ENCODE results near the gene EIF4E. TPM values are rescaled to one million over a fixed set of nuclear protein-coding genes. Genes with fewer than 3 reads are reported as not detected.
A peak's percentile ranks its signal among the peaks of the same experiment; 100 is the strongest.
"Not testable (repeated sequence)": the region's sequence is repeated elsewhere in the genome, so short reads cannot be mapped to it uniquely, and the experiment has no call there.

The EIF4E gene
- polyA plus RNA-seq, 4 donors: 34.3 to 64.2 (median 57.3) TPM

- 91 to 98% (median 95%) methylated on average over 2 of the region's 2 CpGs for WGBS, 3 donors
- Histone ChIP-seq H3K27ac (ENCODE audit: low read depth in 1 of 3, low read length in 2 of 3) (peak overlapping the region in 1 of 3 donors; percentile 52), H3K36me3 (ENCODE audit: control insufficient read depth in 3 of 3, insufficient read depth in 2 of 3, low read depth in 1 of 3, low read length in 3 of 3) (peaks cover 3 to 25% (median 14%) of the 10 kb centered on the region in 3 donors), H3K27me3 (ENCODE audit: control insufficient read depth in 3 of 3, insufficient read depth in 3 of 3, low read length in 3 of 3) (no peaks in the 10 kb centered on the region), H3K4me3 (ENCODE audit: low read depth in 1 of 3, low read length in 3 of 3) (no peak overlapping the region), H3K4me1 (ENCODE audit: control insufficient read depth in 3 of 3, insufficient read depth in 2 of 3, low read depth in 1 of 3, low read length in 2 of 3) (no peaks in the 10 kb centered on the region), H3K9me3 (ENCODE audit: control insufficient read depth in 2 of 2, insufficient read depth in 1 of 2, low read depth in 1 of 2, low read length in 1 of 2) (no peaks in the 10 kb centered on the region)
- peak in 1 of 2 donors; percentile 39 for DNase-seq
- no peak for FAIRE-seq
Observed at GRCh38 chr4:98887145-98887544, 41.8 kb downstream of the EIF4E start.

- not testable (repeated sequence) for H3K9me3 ChIP-seq (ENCODE audit: control insufficient read depth in 2 of 2, insufficient read depth in 1 of 2, low read depth in 1 of 2, low read length in 1 of 2); H3K4me1 ChIP-seq (ENCODE audit: control insufficient read depth in 3 of 3, insufficient read depth in 2 of 3, low read depth in 1 of 3, low read length in 2 of 3); FAIRE-seq; H3K27me3 ChIP-seq (ENCODE audit: control insufficient read depth in 3 of 3, insufficient read depth in 3 of 3, low read length in 3 of 3); H3K27ac ChIP-seq (ENCODE audit: low read depth in 1 of 3, low read length in 2 of 3); DNase-seq; H3K4me3 ChIP-seq (ENCODE audit: low read depth in 1 of 3, low read length in 3 of 3)
- peaks cover 3 to 27% (median 14%) of the 10 kb centered on the region in 3 donors for H3K36me3 ChIP-seq (ENCODE audit: control insufficient read depth in 3 of 3, insufficient read depth in 2 of 3, low read depth in 1 of 3, low read length in 3 of 3)
- WGBS, 3 donors: 94 to 99% (median 98%) methylated on average over 2 of the region's 2 CpGs
Observed at GRCh38 chr4:98886382-98886781, 42.6 kb downstream of the EIF4E start.

DNA sequence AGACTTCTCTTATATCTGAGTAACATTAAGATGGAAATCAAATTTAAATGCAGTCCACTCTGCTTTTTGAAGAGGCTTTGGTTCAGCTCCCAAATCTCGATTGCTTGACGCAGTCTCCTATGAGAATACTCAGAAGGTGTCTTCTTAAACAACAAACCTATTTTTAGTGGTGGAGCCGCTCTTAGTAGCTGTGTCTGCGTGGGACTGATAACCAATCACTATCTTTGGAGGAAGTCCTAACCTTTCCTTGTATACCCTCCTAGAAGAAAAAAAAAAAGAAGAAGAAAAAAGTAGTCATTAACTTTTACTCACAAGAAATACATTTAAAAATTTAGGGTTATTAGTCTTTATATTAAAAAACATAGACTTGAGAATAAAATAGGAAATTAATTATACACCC, 48.0 kb downstream of the EIF4E start:
- FAIRE-seq; H3K4me3 ChIP-seq (ENCODE audit: low read depth in 1 of 3, low read length in 3 of 3); H3K27me3 ChIP-seq (ENCODE audit: control insufficient read depth in 3 of 3, insufficient read depth in 3 of 3, low read length in 3 of 3); H3K27ac ChIP-seq (ENCODE audit: low read depth in 1 of 3, low read length in 2 of 3); H3K9me3 ChIP-seq (ENCODE audit: control insufficient read depth in 2 of 2, insufficient read depth in 1 of 2, low read depth in 1 of 2, low read length in 1 of 2); DNase-seq; H3K4me1 ChIP-seq (ENCODE audit: control insufficient read depth in 3 of 3, insufficient read depth in 2 of 3, low read depth in 1 of 3, low read length in 2 of 3): not testable (repeated sequence)
- WGBS, 3 donors: 92 to 97% (median 95%) methylated on average over 3 to 4 of the region's 4 CpGs
- peaks cover under 1 to 21% (median 3%) of the 10 kb centered on the region in 3 donors for H3K36me3 ChIP-seq (ENCODE audit: control insufficient read depth in 3 of 3, insufficient read depth in 2 of 3, low read depth in 1 of 3, low read length in 3 of 3)

GRCh38 chr4:98879515-98879914, 49.4 kb downstream of the EIF4E start:
- Histone ChIP-seq H3K4me3 (ENCODE audit: low read depth in 1 of 3, low read length in 3 of 3) (no peak overlapping the region), H3K4me1 (ENCODE audit: control insufficient read depth in 3 of 3, insufficient read depth in 2 of 3, low read depth in 1 of 3, low read length in 2 of 3) (no peaks in the 10 kb centered on the region), H3K27me3 (ENCODE audit: control insufficient read depth in 3 of 3, insufficient read depth in 3 of 3, low read length in 3 of 3) (no peaks in the 10 kb centered on the region), H3K9me3 (ENCODE audit: control insufficient read depth in 2 of 2, insufficient read depth in 1 of 2, low read depth in 1 of 2, low read length in 1 of 2) (no peaks in the 10 kb centered on the region), H3K27ac (ENCODE audit: low read depth in 1 of 3, low read length in 2 of 3) (no peak overlapping the region), H3K36me3 (ENCODE audit: control insufficient read depth in 3 of 3, insufficient read depth in 2 of 3, low read depth in 1 of 3, low read length in 3 of 3) (peaks cover 0 to 16% (median 3%) of the 10 kb centered on the region in 3 donors)
- FAIRE-seq (no peak), DNase-seq (no peak)

GRCh38 chr4:98873059-98873458, 55.9 kb downstream of the EIF4E start:
- no peak overlapping the region for H3K4me3 ChIP-seq (ENCODE audit: low read depth in 1 of 3, low read length in 3 of 3)
- no peaks in the 10 kb centered on the region for H3K36me3 ChIP-seq (ENCODE audit: control insufficient read depth in 3 of 3, insufficient read depth in 2 of 3, low read depth in 1 of 3, low read length in 3 of 3)
- H3K27me3 ChIP-seq (ENCODE audit: control insufficient read depth in 3 of 3, insufficient read depth in 3 of 3, low read length in 3 of 3): no peaks in the 10 kb centered on the region
- H3K27ac ChIP-seq (ENCODE audit: low read depth in 1 of 3, low read length in 2 of 3): no peak overlapping the region
- no peak for FAIRE-seq
- no peaks in the 10 kb centered on the region for H3K9me3 ChIP-seq (ENCODE audit: control insufficient read depth in 2 of 2, insufficient read depth in 1 of 2, low read depth in 1 of 2, low read length in 1 of 2)
- DNase-seq: no peak
- WGBS, 3 donors: 85 to 91% (median 88%) methylated on average over 2 of the region's 2 CpGs
- H3K4me1 ChIP-seq (ENCODE audit: control insufficient read depth in 3 of 3, insufficient read depth in 2 of 3, low read depth in 1 of 3, low read length in 2 of 3): no peaks in the 10 kb centered on the region

DNA sequence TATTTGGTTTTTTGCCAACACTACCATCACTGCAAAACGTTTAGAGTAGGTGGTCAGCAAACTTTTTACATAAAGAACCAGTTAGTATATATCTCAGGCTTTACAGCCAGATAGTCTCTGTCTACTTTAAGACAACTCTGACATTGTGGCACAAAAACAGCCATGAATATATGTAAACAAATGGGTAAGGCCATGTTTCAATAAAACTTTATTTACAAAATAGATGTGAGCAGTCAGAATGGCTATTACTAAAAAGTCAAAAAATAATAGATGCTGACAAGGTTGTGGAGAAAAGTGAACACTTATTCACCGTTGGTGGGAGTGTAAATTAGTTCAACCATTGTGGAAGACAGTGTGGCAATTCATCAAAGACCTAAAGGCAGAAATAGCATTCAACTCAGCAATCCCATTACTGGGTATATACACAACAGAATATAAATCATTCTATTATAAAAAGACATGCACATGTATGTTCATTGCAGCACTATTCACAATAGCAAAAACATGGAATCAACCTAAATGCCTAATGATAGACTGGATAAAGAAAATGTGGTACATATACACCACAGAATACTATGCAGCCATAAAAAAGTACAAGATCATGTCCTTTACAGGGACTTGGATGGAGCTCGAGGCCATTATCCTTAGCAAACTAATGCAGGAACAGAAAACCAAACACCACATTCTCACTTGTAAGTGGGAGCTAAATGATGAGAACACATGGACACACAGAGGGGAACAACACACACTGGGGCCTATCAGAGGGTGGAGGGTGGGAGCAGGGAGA, 56.6 kb downstream of the EIF4E start:
- H3K4me1 ChIP-seq (ENCODE audit: control insufficient read depth in 3 of 3, insufficient read depth in 2 of 3, low read depth in 1 of 3, low read length in 2 of 3); FAIRE-seq; H3K4me3 ChIP-seq (ENCODE audit: low read depth in 1 of 3, low read length in 3 of 3); H3K27ac ChIP-seq (ENCODE audit: low read depth in 1 of 3, low read length in 2 of 3); H3K36me3 ChIP-seq (ENCODE audit: control insufficient read depth in 3 of 3, insufficient read depth in 2 of 3, low read depth in 1 of 3, low read length in 3 of 3); H3K27me3 ChIP-seq (ENCODE audit: control insufficient read depth in 3 of 3, insufficient read depth in 3 of 3, low read length in 3 of 3); DNase-seq; H3K9me3 ChIP-seq (ENCODE audit: control insufficient read depth in 2 of 2, insufficient read depth in 1 of 2, low read depth in 1 of 2, low read length in 1 of 2): not testable (repeated sequence)
- WGBS, 3 donors: 63 to 72% (median 64%) methylated on average over 3 of the region's 3 CpGs

DNA sequence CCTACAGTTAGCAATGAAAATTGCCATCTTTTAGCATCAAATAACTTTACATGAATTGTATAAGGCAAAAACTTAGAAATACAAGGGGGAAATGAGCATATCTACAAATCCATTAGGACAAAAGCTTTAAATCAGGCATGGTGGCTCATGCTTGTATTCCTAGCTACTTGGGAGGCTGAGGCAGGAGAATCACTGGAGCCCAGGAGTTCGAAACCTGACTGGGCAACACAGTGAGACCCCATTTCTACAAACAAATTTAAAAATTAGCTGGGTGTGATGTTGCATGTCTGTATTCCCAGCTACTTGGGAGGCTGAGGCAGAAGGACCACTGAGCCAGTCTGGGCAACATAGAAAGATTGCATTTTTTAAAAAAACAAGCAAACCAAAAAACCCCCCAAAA, 61.3 kb downstream of the EIF4E start:
- Histone ChIP-seq H3K4me3 (ENCODE audit: low read depth in 1 of 3, low read length in 3 of 3) (no peak overlapping the region), H3K27me3 (ENCODE audit: control insufficient read depth in 3 of 3, insufficient read depth in 3 of 3, low read length in 3 of 3) (no peaks in the 10 kb centered on the region), H3K27ac (ENCODE audit: low read depth in 1 of 3, low read length in 2 of 3) (no peak overlapping the region), H3K36me3 (ENCODE audit: control insufficient read depth in 3 of 3, insufficient read depth in 2 of 3, low read depth in 1 of 3, low read length in 3 of 3) (no peaks in the 10 kb centered on the region), H3K9me3 (ENCODE audit: control insufficient read depth in 2 of 2, insufficient read depth in 1 of 2, low read depth in 1 of 2, low read length in 1 of 2) (no peaks in the 10 kb centered on the region), H3K4me1 (ENCODE audit: control insufficient read depth in 3 of 3, insufficient read depth in 2 of 3, low read depth in 1 of 3, low read length in 2 of 3) (no peaks in the 10 kb centered on the region)
- WGBS, 3 donors: 91 to 100% (median 96%) methylated on average over 1 of the region's 1 CpG
- DNase-seq (no peak), FAIRE-seq (no peak)

DNA sequence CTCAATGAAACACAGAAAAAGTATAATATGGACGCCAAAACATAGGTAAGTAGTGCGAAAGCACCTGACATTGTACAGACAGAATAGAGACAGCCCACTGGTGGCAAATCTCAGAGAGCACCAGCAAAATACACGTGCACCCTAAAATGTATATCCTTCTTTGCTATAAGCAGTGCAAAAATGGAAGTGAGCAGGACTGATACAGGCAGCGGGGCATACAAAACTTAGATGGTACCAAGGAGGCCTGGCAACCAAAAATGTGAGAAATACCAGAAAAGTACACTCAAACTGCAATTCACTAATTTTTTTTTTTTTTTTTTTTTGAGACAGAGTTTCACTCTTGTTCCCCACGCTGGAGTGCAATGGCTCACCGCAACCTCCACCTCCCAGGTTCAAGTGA, 63.9 kb downstream of the EIF4E start:
- no peaks in the 10 kb centered on the region for H3K36me3 ChIP-seq (ENCODE audit: control insufficient read depth in 3 of 3, insufficient read depth in 2 of 3, low read depth in 1 of 3, low read length in 3 of 3)
- H3K9me3 ChIP-seq (ENCODE audit: control insufficient read depth in 2 of 2, insufficient read depth in 1 of 2, low read depth in 1 of 2, low read length in 1 of 2): no peaks in the 10 kb centered on the region
- FAIRE-seq (no peak), DNase-seq (no peak)
- H3K4me1 ChIP-seq (ENCODE audit: control insufficient read depth in 3 of 3, insufficient read depth in 2 of 3, low read depth in 1 of 3, low read length in 2 of 3): no peaks in the 10 kb centered on the region
- H3K27me3 ChIP-seq (ENCODE audit: control insufficient read depth in 3 of 3, insufficient read depth in 3 of 3, low read length in 3 of 3): no peaks in the 10 kb centered on the region
- H3K4me3 ChIP-seq (ENCODE audit: low read depth in 1 of 3, low read length in 3 of 3): no peak overlapping the region
- WGBS, 3 donors: 84 to 98% (median 92%) methylated on average over 6 of the region's 6 CpGs
- no peak overlapping the region for H3K27ac ChIP-seq (ENCODE audit: low read depth in 1 of 3, low read length in 2 of 3)

GRCh38 chr4:98864560-98864959, 64.4 kb downstream of the EIF4E start:
- Histone ChIP-seq H3K27me3 (ENCODE audit: control insufficient read depth in 3 of 3, insufficient read depth in 3 of 3, low read length in 3 of 3) (no peaks in the 10 kb centered on the region), H3K4me3 (ENCODE audit: low read depth in 1 of 3, low read length in 3 of 3) (no peak overlapping the region), H3K36me3 (ENCODE audit: control insufficient read depth in 3 of 3, insufficient read depth in 2 of 3, low read depth in 1 of 3, low read length in 3 of 3) (no peaks in the 10 kb centered on the region), H3K9me3 (ENCODE audit: control insufficient read depth in 2 of 2, insufficient read depth in 1 of 2, low read depth in 1 of 2, low read length in 1 of 2) (no peaks in the 10 kb centered on the region), H3K4me1 (ENCODE audit: control insufficient read depth in 3 of 3, insufficient read depth in 2 of 3, low read depth in 1 of 3, low read length in 2 of 3) (no peaks in the 10 kb centered on the region), H3K27ac (ENCODE audit: low read depth in 1 of 3, low read length in 2 of 3) (no peak overlapping the region)
- FAIRE-seq: no peak
- WGBS, 3 donors: 65 to 72% (median 66%) methylated on average over 7 of the region's 7 CpGs
- peak in 1 of 2 donors; percentile 13 for DNase-seq
